NCI-H2029 (cell line): Measurements from ENCODE around the gene ZNF808.
"Not testable (repeated sequence)": the region's sequence is repeated elsewhere in the genome, so short reads cannot be mapped to it uniquely, and the experiment has no call there.

Experiments
- DNase-seq: peaks from one replicate; lab custom pipeline; 2025; lab: John Stamatoyannopoulos, UW

Gene ZNF808

DNA sequence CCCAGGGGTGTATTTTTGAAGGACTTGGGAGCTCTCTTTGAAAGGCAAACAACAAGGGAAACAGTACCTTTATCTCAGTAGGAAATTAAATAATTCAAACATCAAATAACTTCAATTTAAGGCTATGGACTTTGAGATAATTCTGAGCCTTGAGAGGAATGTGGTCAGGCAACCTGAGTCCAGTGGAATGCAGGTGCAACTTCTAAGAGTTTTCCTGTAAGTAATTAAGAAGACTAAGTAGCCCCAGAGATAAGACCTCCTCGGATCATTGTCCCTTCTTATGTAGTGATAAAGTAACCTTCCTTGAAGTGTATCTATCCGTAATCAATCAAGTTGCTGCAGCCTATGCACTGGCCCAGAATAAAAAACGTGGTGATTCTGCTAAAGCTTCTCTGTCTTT lies 71.8 kb downstream of the ZNF808 start:
- no peak for DNase-seq

DNA sequence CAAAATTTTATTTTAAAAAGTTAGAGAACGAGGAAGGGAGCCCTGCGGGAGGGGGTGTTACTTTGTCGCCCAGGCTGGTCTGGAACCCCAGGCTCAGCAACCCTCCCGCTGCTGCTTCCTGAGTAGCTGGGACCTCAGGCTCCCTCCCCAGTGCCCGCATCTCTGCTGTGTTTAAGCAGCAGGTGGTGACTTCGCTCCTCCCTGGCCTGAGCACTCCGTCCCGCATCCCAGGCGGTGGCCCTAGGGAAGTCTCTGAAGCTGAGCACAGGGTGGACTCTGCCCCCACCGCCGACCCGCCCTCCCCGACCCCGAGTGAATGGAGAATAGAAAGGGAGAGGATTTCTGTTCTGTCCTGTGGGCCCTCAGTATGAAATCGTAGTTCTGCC lies 73.2 kb downstream of the ZNF808 start:
- no peak for DNase-seq

DNA sequence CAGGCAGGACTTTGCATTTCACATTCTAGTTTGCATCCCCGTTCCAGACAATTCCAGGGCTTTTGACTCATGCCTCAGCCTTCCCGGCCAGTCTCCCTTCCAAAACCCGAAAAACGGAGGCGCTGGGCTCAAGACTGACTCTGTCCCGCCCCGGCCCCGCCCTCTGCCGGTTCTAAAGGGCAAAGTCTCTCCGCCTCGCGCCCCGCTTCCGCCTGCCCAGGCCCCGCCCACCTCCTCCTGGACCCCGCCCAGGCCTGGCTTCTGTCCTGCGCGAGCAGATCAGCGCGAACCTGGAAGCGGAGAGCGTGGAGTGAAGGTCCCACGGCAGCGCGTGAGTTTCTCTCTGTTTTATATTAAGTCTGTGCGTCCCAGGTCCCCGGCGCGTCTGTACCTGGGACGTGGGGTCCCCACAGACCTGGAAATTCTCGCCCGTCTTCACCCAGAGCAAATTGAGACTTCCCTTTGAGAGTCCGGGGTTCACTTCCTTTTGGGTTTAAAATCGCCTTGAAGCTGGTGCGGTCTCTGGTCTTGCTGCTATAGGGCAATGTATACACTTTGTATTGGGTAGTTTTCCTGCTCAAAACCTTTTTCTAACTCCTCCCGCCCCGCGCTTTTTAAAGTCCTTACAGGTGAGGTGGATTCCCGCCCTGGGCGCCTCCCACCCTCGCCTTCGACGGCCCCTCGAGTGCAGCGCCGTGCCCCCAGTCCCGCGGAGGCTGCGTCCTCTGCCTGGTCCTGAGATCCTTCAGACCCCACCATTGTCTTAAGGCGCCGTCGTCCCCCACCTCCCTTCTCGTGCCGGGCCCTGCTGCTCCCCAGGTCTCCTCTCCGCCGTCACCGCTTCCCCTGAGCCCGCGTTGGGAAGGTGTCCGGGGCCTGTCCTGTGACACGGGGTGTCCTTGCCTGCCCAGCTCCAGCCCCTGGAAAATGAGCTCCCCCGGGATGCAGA lies 73.8 kb downstream of the ZNF808 start:
- peak; percentile 82 for DNase-seq

DNA sequence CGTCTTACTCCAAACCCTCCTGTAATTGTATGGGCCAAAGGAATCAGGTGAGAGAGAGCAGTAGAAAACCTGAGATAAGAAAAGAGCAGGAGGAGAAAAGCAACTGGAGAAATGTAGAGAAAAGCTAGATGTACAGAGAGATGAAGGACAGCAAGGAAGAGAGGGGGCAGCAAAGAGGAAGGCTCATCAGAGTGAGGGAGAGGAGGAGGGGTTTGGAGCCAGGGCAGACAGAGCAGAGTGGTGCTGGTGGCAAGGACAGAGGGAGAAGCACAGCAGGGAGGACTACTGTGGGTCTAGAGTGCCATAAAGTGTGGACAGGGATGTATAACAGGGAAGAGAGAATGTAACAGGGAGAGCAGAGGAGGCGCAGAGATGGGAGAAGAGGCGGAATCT lies 74.5 kb downstream of the ZNF808 start:
- DNase-seq, result not testable (repeated sequence)

DNA sequence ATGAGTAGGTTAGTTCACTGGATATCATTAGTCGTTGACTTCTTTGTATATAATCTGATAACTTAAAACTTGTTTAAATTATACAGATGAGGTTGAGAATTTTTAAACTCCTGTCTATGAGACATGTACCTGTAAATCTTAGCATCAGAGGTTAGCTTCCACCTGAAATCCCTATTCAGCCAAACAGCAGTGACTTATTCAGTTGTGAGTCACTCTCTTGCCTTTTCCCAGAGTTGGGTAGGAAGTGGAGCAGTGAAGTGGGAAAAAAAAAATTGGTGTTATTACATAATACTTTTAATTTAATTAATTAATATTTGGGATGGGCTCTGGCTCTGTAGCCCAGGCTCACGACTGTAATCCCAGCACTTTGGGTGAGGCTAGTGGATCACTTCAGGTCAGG lies 75.5 kb downstream of the ZNF808 start:
- DNase-seq, result no peak

DNA sequence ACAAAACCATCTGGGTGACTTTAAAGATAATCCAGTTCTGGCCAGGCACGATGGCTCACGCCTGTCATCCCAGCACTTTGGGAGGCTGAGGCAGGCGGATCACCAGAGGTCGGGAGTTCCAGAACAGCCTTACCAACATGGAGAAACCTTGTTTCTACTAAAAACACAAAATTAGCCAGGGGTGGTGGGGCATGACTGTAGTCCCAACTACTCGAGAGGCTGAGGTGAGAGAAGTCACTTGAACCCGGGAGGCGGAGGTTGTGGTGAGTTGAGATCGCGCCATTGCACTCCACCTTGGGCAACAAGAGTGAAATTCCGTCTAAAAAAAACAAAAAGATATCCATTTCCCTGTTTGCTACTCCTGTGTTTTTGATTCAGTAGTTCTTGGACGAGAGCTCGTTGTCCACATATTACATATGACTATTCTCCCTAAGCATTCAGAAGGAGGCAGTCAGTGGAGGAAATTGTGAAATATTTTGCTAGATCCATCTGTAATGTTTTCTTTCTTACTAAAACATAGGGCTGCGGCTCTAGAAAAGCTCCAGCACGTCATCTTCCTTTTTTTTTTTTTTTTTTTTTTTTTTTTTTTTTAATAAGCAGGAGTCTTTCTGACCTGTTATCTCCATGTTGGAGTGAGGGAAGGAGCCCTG lies 76.2 kb downstream of the ZNF808 start:
- no peak for DNase-seq
